Keratinocyte (primary cell): ENCODE data around the gene LRIT3.

ENCODE experiments used
- CTCF ChIP-seq, 3 experiments: IDR thresholded peaks in 1 of 3; conservative IDR thresholded peaks in 1 of 3; optimal IDR thresholded peaks in 1 of 3; 2 replicates in 2 of 3; 3 replicates in 1 of 3; pipeline versions ENCODE3 to v1.5.1; 2011; ENCODE audit warnings: low read length in 3 of 3, mild to moderate bottlenecking in 3 of 3, moderate library complexity in 2 of 3, control low read depth in 1 of 3, inconsistent platforms in 1 of 3; ENCODE audit not compliant: insufficient read depth in 2 of 3; ENCODE audit errors: extremely low read depth in 1 of 3
- EZH2 ChIP-seq: IDR thresholded peaks from one replicate; pipeline ENCODE4 v1.6.1; 2012; ENCODE audit warnings: inconsistent platforms, mild to moderate bottlenecking, low read length, moderate library complexity

DNA sequence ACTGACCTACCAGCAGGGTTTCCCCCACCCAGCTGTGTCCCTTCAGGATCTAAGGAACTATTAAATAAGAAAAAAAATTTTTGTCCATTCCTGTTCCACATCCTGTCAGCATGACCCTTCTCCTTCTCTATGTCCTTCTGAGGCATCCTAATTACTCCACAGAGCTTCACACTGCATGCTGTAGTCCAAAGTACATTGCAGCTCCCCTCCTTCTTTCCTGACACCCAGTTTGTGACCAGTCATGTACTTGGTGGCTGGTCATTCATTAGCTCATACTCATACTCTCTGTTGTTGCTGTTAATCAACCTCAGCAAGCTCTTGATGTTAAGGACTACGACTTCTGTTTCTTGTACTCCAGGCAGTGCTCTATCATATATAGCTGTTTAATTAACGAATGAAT lies 62.3 kb downstream of the LRIT3 start:
- TF ChIP-seq CTCF (optimal IDR thresholded peaks at IDR 0.05 in 1 of 3, IDR thresholded peaks at IDR 0.05 in 1 of 3, conservative IDR thresholded peaks at IDR 0.05 in 1 of 3; ENCODE audit: extremely low read depth in 1 of 3, insufficient read depth in 2 of 3, low read length in 3 of 3) = no peak
- no peak for TF ChIP-seq EZH2
